Measurements from ENCODE around the gene KHDC4.

The KHDC4 gene

GRCh38 chr1:155944444-155944799 is 10.2 kb upstream of the KHDC4 start:
- peak overlapping the region; percentile 98 for H3K27ac ChIP-seq

GRCh38 chr1:155942578-155943141 is 8.4 kb upstream of the KHDC4 start:
- TF ChIP-seq, protein P1, sequence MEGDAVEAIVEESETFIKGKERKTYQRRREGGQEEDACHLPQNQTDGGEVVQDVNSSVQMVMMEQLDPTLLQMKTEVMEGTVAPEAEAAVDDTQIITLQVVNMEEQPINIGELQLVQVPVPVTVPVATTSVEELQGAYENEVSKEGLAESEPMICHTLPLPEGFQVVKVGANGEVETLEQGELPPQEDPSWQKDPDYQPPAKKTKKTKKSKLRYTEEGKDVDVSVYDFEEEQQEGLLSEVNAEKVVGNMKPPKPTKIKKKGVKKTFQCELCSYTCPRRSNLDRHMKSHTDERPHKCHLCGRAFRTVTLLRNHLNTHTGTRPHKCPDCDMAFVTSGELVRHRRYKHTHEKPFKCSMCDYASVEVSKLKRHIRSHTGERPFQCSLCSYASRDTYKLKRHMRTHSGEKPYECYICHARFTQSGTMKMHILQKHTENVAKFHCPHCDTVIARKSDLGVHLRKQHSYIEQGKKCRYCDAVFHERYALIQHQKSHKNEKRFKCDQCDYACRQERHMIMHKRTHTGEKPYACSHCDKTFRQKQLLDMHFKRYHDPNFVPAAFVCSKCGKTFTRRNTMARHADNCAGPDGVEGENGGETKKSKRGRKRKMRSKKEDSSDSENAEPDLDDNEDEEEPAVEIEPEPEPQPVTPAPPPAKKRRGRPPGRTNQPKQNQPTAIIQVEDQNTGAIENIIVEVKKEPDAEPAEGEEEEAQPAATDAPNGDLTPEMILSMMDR (conservative IDR thresholded peaks at IDR 0.05): no peak
- peak overlapping the region; percentile 98 for H3K27ac ChIP-seq

More at GRCh38 chr1:155944444-155944799, 10.2 kb upstream of the KHDC4 start:
- TF ChIP-seq, protein P1 (conservative IDR thresholded peaks at IDR 0.05): no peak

DNA sequence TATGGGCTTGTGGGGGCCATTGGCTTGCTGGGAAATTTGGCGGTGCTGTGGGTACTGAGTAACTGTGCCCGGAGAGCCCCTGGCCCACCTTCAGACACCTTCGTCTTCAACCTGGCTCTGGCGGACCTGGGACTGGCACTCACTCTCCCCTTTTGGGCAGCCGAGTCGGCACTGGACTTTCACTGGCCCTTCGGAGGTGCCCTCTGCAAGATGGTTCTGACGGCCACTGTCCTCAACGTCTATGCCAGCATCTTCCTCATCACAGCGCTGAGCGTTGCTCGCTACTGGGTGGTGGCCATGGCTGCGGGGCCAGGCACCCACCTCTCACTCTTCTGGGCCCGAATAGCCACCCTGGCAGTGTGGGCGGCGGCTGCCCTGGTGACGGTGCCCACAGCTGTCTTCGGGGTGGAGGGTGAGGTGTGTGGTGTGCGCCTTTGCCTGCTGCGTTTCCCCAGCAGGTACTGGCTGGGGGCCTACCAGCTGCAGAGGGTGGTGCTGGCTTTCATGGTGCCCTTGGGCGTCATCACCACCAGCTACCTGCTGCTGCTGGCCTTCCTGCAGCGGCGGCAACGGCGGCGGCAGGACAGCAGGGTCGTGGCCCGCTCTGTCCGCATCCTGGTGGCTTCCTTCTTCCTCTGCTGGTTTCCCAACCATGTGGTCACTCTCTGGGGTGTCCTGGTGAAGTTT is 7.8 kb upstream of the KHDC4 start:
- peak overlapping the region; percentile 98 for H3K27ac ChIP-seq
- TF ChIP-seq, protein P1 (conservative IDR thresholded peaks at IDR 0.05): no peak

- peak within 1 kb of the TSS; percentile 98 for H3K27ac ChIP-seq
- TF ChIP-seq, protein P1 (conservative IDR thresholded peaks at IDR 0.05): no peak
Observed at GRCh38 chr1:155940993-155941844, 7.0 kb upstream of the KHDC4 start, which contains the start of gene RXFP4. Gene RXFP4, plus strand, starts transcription at chr1:155941638. Its CDS starts 72 bp downstream, at chr1:155941710.

DNA sequence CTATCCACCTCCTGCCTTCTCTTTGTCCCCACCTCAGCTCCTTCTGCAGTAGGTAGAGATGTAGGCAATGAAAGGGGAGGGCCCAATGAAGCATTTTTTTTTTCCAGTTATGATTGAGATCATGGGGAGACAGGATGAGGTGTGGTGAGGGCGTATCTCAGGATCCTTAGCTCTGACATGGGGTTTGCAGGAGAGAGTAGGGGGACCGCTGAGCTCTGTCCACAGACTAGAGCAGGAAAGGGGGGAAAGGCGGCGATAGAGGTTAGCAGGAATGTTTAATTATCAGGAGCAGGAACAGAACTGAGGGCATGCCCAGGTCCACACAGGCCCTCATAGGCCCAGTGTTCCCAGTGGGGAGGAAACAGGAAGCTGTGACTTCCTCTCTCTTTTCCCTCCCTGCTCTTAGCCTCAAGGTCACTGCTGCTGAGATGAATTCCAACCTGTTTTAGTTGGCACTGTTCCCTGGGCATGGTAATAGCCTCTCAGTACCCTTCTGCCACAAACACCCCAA is 6.3 kb upstream of the KHDC4 start:
- peak overlapping the region; percentile 98 for H3K27ac ChIP-seq
- TF ChIP-seq, protein P1 (conservative IDR thresholded peaks at IDR 0.05): no peak

GRCh38 chr1:155938220-155938627 is 4.0 kb upstream of the KHDC4 start:
- TF ChIP-seq, protein P1 (conservative IDR thresholded peaks at IDR 0.05): peak; percentile 79
- H3K27ac ChIP-seq: peak overlapping the region; percentile 98
